ENCODE measurements around the gene SPECC1L.

- TF ChIP-seq CTCF (IDR thresholded peaks at IDR 0.05) (no peak), POLR2A (IDR thresholded peaks at IDR 0.05) (no peak)
Observed at GRCh38 chr22:24265734-24266133, 4.9 kb upstream of the SPECC1L start.

All from upper lobe of left lung (tissue), 4 donors.